ENCODE measurements around the gene WNT5B.

- TF ChIP-seq CTCF (IDR thresholded peaks at IDR 0.05 in 4 of 5, conservative IDR thresholded peaks at IDR 0.05 in 1 of 5): no peak
- TF ChIP-seq POLR2A (IDR thresholded peaks at IDR 0.05): no peak
These were observed 18.2 kb downstream of the WNT5B start for GRCh38 chr12:1647285-1647669.
